ENCODE results near the gene PROS1.

Gene PROS1

DNA sequence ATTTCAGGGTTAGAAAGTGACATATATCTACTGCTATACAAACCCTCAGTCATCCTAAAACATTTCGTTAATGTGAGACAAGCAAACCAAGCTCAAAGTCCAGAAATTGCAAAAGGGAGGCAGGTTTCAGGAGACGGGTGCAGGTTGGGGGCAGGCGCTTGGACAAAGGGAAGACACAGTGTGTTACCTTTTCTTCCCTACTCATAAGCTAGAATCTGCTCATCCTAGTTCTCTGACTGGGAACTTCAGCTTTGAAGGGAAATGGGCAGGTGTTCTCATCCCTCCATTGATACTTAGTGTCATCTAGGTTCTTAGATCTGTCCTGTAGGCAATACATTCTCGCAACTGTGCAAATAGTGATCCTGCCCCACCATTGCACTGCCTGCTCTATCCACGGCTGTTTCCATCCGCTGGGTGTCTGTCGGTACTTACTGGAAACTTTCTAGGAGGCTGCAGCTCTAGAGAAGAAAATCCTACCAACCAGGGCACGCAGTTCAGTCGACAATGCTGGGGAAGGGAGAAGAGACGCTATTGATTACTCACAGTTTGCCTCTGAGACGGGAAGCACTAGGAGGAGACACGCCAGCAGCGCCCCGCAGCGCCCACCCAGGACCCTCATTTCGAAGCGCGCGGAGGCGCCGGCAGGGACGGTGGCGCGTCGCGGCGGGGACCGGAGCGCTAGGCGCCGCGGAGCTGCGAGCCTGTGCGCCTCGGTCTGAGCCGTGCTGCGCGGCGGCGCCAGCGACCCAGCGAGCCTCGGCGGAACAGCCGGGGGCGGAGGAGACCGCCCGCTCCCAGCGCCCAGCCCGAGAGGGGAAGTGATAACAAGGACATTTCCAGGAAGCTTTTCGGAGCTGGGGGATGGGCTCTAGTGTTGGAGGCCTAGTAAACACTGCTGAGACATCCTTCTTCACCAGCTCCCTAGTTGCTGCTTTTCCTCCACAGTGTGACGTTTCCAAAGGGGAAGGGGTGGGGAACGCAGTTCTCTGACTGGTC, at the start of gene PROS1:
Gene PROS1 (minus strand): TSS at position 766 of the 996 bp plus-strand sequence. CDS start 147 bp downstream, at position 619.
- Histone ChIP-seq H3K4me1 (ENCODE audit: control insufficient read depth, low read depth, low read length) (peaks cover 5% of the 10 kb centered on the region), H3K36me3 (ENCODE audit: control insufficient read depth, low read depth, low read length) (no peaks in the 10 kb centered on the region), H3K9ac (ENCODE audit: low read length) (peak within 1 kb of the TSS; percentile 16), H3K4me3 (ENCODE audit: low read length) (peak within 1 kb of the TSS; percentile 68), H3K27me3 (ENCODE audit: control insufficient read depth, insufficient read depth, low read length) (peaks cover 22% of the 10 kb centered on the region), H3K9me3 (ENCODE audit: control insufficient read depth, low read depth, low read length) (no peaks in the 10 kb centered on the region), H3K27ac (ENCODE audit: low read length) (no peak within 1 kb of the TSS)

- Histone ChIP-seq H3K4me3 (ENCODE audit: low read length) (no peak overlapping the region), H3K9me3 (ENCODE audit: control insufficient read depth, low read depth, low read length) (no peaks in the 10 kb centered on the region), H3K9ac (ENCODE audit: low read length) (no peak overlapping the region), H3K36me3 (ENCODE audit: control insufficient read depth, low read depth, low read length) (no peaks in the 10 kb centered on the region), H3K4me1 (ENCODE audit: control insufficient read depth, low read depth, low read length) (no peaks in the 10 kb centered on the region), H3K27me3 (ENCODE audit: control insufficient read depth, insufficient read depth, low read length) (no peaks in the 10 kb centered on the region), H3K27ac (ENCODE audit: low read length) (no peak overlapping the region)
Measured at GRCh38 chr3:94020293-94020692, 46.6 kb upstream of the PROS1 start.

DNA sequence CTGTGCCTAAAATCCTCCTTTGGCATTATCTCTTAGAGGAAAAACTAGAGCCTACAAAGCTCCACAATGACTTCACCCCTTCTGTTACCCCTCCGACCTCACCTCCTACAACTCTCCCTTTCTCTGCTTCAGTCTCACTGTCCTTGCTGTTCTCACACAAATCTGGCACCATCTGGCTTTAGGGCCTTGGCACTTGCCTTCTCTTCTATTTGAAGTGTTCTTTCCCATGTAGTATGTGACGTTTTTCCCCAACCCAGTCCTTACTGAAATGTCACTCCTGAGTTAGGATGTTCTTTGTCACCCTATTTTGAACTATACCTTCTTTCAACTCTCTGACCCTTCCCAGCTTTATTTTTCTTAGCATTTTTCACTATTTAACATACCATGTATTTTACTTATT, 46.0 kb upstream of the PROS1 start:
- no peak overlapping the region for H3K27ac ChIP-seq (ENCODE audit: low read length)
- H3K36me3 ChIP-seq (ENCODE audit: control insufficient read depth, low read depth, low read length) = no peaks in the 10 kb centered on the region
- H3K9ac ChIP-seq (ENCODE audit: low read length) = no peak overlapping the region
- H3K27me3 ChIP-seq (ENCODE audit: control insufficient read depth, insufficient read depth, low read length) = no peaks in the 10 kb centered on the region
- no peak overlapping the region for H3K4me3 ChIP-seq (ENCODE audit: low read length)
- H3K9me3 ChIP-seq (ENCODE audit: control insufficient read depth, low read depth, low read length) = no peaks in the 10 kb centered on the region
- H3K4me1 ChIP-seq (ENCODE audit: control insufficient read depth, low read depth, low read length) = no peaks in the 10 kb centered on the region

DNA sequence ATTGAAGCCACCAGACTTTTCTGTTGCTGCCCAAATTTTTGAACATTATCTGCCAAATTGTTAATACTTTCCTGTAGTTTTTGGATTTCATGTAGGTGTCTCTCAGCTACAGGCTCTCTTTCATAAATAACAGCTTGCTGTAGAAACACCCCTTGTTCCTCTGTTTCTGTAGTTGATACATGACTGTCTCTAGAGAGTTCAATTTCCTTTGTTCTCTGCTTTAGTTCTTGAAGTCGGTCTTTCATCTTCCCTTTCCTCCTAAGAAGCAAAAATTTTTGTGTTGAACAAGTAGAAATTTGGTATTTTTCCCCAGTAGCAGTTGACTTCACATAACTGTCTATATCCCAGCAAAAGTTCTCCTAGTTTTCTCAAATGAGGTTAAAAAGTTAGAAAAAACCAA, 41.3 kb upstream of the PROS1 start:
- Histone ChIP-seq H3K36me3 (ENCODE audit: control insufficient read depth, low read depth, low read length) (no peaks in the 10 kb centered on the region), H3K27me3 (ENCODE audit: control insufficient read depth, insufficient read depth, low read length) (no peaks in the 10 kb centered on the region), H3K27ac (ENCODE audit: low read length) (no peak overlapping the region), H3K9ac (ENCODE audit: low read length) (no peak overlapping the region), H3K4me3 (ENCODE audit: low read length) (no peak overlapping the region), H3K9me3 (ENCODE audit: control insufficient read depth, low read depth, low read length) (no peaks in the 10 kb centered on the region), H3K4me1 (ENCODE audit: control insufficient read depth, low read depth, low read length) (no peaks in the 10 kb centered on the region)

GRCh38 chr3:94012185-94012584, 38.5 kb upstream of the PROS1 start:
- Histone ChIP-seq H3K9me3 (ENCODE audit: control insufficient read depth, low read depth, low read length) (no peaks in the 10 kb centered on the region), H3K4me1 (ENCODE audit: control insufficient read depth, low read depth, low read length) (no peaks in the 10 kb centered on the region), H3K27ac (ENCODE audit: low read length) (no peak overlapping the region), H3K36me3 (ENCODE audit: control insufficient read depth, low read depth, low read length) (no peaks in the 10 kb centered on the region), H3K4me3 (ENCODE audit: low read length) (no peak overlapping the region), H3K27me3 (ENCODE audit: control insufficient read depth, insufficient read depth, low read length) (no peaks in the 10 kb centered on the region), H3K9ac (ENCODE audit: low read length) (no peak overlapping the region)

DNA sequence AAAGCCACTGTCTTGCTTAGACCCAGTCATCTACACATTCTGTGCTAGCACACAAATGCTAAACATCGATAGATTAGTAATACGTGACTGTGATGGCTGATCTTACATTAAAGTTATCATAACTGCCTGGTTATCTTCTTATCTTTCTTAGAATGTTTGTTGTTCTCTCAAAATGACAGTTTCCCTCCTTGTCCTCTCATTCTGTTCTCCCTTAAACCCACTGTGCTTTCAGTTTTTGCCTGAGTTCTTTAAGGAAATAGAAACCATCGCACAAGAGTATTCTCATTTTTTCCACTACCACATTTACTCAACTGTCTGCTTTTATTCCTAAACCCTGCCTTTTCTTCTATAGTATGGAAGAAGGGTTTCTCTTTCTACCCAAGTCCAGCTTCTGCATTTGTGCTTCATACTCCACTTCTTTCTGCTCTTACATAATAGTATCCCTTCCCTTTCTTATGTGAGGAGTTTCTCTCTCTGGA, 37.6 kb upstream of the PROS1 start:
- Histone ChIP-seq H3K4me3 (ENCODE audit: low read length) (no peak overlapping the region), H3K27me3 (ENCODE audit: control insufficient read depth, insufficient read depth, low read length) (no peaks in the 10 kb centered on the region), H3K4me1 (ENCODE audit: control insufficient read depth, low read depth, low read length) (no peaks in the 10 kb centered on the region), H3K27ac (ENCODE audit: low read length) (no peak overlapping the region), H3K9ac (ENCODE audit: low read length) (no peak overlapping the region), H3K36me3 (ENCODE audit: control insufficient read depth, low read depth, low read length) (no peaks in the 10 kb centered on the region), H3K9me3 (ENCODE audit: control insufficient read depth, low read depth, low read length) (no peaks in the 10 kb centered on the region)

GRCh38 chr3:94009608-94010007, 35.9 kb upstream of the PROS1 start:
- H3K9ac ChIP-seq (ENCODE audit: low read length) = no peak overlapping the region
- H3K27ac ChIP-seq (ENCODE audit: low read length) = no peak overlapping the region
- H3K9me3 ChIP-seq (ENCODE audit: control insufficient read depth, low read depth, low read length) = no peaks in the 10 kb centered on the region
- H3K4me3 ChIP-seq (ENCODE audit: low read length) = no peak overlapping the region
- no peaks in the 10 kb centered on the region for H3K27me3 ChIP-seq (ENCODE audit: control insufficient read depth, insufficient read depth, low read length)
- no peaks in the 10 kb centered on the region for H3K36me3 ChIP-seq (ENCODE audit: control insufficient read depth, low read depth, low read length)
- no peaks in the 10 kb centered on the region for H3K4me1 ChIP-seq (ENCODE audit: control insufficient read depth, low read depth, low read length)

GRCh38 chr3:94008253-94008652, 34.6 kb upstream of the PROS1 start:
- Histone ChIP-seq H3K27me3 (ENCODE audit: control insufficient read depth, insufficient read depth, low read length) (no peaks in the 10 kb centered on the region), H3K36me3 (ENCODE audit: control insufficient read depth, low read depth, low read length) (no peaks in the 10 kb centered on the region), H3K4me3 (ENCODE audit: low read length) (no peak overlapping the region), H3K9ac (ENCODE audit: low read length) (no peak overlapping the region), H3K9me3 (ENCODE audit: control insufficient read depth, low read depth, low read length) (no peaks in the 10 kb centered on the region), H3K4me1 (ENCODE audit: control insufficient read depth, low read depth, low read length) (no peaks in the 10 kb centered on the region), H3K27ac (ENCODE audit: low read length) (no peak overlapping the region)

- H3K27ac ChIP-seq (ENCODE audit: low read length) = no peak overlapping the region
- H3K36me3 ChIP-seq (ENCODE audit: control insufficient read depth, low read depth, low read length) = no peaks in the 10 kb centered on the region
- H3K9ac ChIP-seq (ENCODE audit: low read length) = no peak overlapping the region
- no peaks in the 10 kb centered on the region for H3K4me1 ChIP-seq (ENCODE audit: control insufficient read depth, low read depth, low read length)
- H3K4me3 ChIP-seq (ENCODE audit: low read length) = no peak overlapping the region
- no peaks in the 10 kb centered on the region for H3K27me3 ChIP-seq (ENCODE audit: control insufficient read depth, insufficient read depth, low read length)
- H3K9me3 ChIP-seq (ENCODE audit: control insufficient read depth, low read depth, low read length) = no peaks in the 10 kb centered on the region
Measured at GRCh38 chr3:94004301-94004910, 30.7 kb upstream of the PROS1 start.

DNA sequence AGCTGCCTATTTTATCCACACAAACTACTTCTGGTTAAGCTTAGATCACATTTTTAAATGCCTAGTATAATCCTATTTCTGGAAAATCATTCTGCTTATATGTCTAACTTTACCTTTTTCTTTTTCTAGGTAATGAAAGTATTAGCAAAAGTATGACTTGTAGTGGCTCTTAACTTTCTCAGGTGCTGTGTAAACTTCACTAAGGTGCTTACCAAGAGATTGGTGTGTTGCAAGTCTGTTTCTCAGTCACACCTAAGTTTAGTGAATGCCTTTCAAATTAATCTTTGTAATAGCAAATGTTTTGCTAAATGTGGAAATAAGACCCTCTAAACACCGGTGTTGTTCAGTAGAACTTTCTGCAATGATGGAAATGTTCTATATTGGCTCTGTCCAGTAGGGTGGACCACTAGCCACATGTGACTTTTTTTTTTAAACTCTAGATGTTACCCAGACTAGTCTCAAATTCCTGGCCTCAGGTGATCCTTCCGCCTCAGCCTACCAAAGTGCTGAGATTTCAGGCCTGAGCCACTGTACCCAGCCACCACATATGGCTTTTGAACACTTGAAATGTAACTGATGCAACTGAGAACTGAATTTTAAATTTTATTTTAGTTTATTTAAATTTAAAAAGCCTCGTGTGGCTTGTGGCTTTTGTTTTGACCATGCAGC, 28.3 kb upstream of the PROS1 start:
- Histone ChIP-seq H3K4me1 (ENCODE audit: control insufficient read depth, low read depth, low read length) (no peaks in the 10 kb centered on the region), H3K9me3 (ENCODE audit: control insufficient read depth, low read depth, low read length) (no peaks in the 10 kb centered on the region), H3K4me3 (ENCODE audit: low read length) (no peak overlapping the region), H3K27ac (ENCODE audit: low read length) (no peak overlapping the region), H3K27me3 (ENCODE audit: control insufficient read depth, insufficient read depth, low read length) (no peaks in the 10 kb centered on the region), H3K36me3 (ENCODE audit: control insufficient read depth, low read depth, low read length) (no peaks in the 10 kb centered on the region), H3K9ac (ENCODE audit: low read length) (no peak overlapping the region)

GRCh38 chr3:94001191-94001590, 27.5 kb upstream of the PROS1 start:
- Histone ChIP-seq H3K4me3 (ENCODE audit: low read length) (no peak overlapping the region), H3K4me1 (ENCODE audit: control insufficient read depth, low read depth, low read length) (no peaks in the 10 kb centered on the region), H3K36me3 (ENCODE audit: control insufficient read depth, low read depth, low read length) (no peaks in the 10 kb centered on the region), H3K27ac (ENCODE audit: low read length) (no peak overlapping the region), H3K9me3 (ENCODE audit: control insufficient read depth, low read depth, low read length) (no peaks in the 10 kb centered on the region), H3K27me3 (ENCODE audit: control insufficient read depth, insufficient read depth, low read length) (no peaks in the 10 kb centered on the region), H3K9ac (ENCODE audit: low read length) (no peak overlapping the region)

Measured in iPS-18a (cell line).